SHP77 (cell line): Measurements from ENCODE around the gene C20orf204.
A peak's percentile ranks its signal among the peaks of the same experiment; 100 is the strongest.

Experiments used
- DNase-seq, 2 experiments: peaks; one replicate each; lab custom pipeline; 2025; lab: John Stamatoyannopoulos, UW

The C20orf204 gene

DNA sequence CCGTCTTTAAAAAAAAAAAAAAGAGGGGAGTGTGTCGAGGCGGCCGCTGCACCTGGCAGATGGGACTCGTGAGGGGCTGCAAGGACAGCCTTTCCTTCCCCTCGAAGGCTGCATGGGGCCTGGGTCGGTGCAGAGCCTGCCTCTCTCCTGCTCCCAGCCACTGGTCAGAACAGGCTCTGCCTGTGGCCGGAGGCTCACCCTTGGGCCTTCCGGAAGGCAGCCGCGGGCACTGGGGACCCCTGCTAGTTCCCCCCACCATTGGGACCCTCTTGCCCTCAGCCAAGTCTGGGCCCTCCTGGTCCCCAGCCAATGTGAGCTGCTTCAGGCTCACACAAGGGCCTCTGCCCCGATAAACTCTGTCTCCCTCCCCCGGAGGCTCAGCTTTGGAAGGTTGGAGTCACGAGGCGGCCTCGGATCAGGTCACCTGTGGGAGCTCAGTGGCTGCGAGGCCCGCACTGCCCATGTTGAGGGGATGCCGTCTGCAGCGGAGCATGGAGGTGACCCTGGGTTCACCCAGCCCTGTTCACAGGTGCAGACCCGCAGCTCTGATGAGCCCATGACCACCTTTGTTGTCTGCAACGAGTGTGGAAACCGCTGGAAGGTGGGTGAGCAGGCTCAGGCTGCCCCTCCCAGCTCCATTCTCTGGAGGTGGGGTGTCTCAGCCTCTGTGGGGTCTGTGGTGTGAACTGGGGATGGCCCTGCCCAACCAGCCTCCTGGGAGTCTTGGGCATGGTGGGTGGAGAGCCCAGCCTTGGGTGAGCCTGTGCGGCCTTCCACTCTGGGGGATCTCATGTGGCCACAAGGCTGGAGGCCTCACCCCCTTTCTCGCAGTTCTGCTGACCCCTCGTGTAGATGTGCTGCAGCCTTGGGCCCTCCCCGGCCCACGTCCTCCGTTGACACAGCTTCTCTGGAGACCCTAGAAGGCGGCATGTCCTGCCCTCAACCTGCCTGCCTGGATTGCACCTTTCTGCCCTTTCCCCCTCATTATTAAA lies 35.7 kb downstream of the C20orf204 start:
- DNase-seq, result no peak

- no peak for DNase-seq
Observed at GRCh38 chr20:64072498-64073063, 36.6 kb downstream of the C20orf204 start.

- no peak for DNase-seq
Observed at GRCh38 chr20:64073476-64074183, 37.6 kb downstream of the C20orf204 start.

GRCh38 chr20:64074184-64074789 lies 38.3 kb downstream of the C20orf204 start:
- no peak for DNase-seq

DNA sequence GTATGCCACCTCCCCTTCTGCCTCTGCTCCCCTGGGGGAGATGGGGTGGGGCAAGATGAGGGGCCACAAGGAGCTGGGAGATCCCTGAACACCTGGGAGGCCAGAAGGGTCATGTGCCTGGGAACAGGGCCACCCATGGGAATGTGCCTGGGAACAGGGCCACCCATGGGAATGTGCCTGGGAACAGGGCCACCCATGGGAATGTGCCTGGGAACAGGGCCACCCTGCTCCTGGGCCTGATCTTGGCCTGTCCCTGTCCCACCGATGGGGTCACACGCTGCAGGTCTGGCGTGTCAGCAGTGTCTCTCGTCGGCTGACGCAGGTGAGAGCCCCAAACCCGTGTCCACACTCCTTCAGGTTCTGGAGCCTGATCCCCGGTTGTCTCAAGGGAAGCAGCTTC lies 39.0 kb downstream of the C20orf204 start:
- DNase-seq, result no peak

GRCh38 chr20:64075556-64075955 lies 39.6 kb downstream of the C20orf204 start:
- no peak for DNase-seq

DNA sequence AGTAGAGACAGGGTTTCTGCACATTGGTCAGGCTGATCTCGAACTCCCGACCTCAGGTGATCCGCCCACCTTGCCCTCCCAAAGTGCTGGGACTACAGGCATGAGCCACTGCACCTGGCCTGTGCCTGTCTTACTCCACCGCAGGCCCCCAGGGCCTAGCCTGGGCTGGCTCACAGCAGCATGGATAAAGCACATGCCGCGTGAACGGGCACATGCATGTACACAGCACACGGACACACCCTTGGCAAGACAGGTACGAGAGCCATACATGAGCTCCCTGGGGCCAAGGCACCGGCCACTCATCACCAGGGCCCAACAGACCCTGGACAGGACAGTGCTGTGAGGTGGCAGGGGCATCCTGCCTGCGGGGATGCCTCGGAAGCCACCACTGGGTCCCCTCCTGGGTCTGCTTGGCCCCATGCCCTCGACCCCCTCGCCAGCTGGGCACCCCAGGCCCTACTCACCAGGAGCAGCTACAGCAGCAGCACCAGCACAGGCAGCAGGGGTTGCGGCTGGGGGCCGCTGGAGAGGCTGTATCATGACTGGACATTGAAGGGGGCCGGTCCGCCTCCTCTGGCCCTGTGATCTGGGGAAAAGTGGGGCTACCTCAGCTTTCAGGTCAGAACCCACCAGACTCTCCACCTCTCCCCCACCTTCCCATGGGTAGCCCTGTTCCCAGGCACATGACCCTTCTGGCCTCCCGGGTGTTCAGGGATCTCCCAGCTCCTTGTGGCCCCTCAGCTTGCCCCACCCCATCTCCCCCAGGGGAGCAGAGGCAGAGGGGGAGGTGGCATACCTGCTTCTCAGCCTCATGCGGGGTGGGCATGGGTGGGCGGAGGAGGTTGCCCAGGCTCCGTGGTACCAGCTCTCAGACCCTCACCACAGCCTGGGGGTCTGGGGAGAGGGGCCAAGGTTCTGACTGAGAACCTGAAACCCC lies 40.3 kb downstream of the C20orf204 start:
- no peak for DNase-seq

DNA sequence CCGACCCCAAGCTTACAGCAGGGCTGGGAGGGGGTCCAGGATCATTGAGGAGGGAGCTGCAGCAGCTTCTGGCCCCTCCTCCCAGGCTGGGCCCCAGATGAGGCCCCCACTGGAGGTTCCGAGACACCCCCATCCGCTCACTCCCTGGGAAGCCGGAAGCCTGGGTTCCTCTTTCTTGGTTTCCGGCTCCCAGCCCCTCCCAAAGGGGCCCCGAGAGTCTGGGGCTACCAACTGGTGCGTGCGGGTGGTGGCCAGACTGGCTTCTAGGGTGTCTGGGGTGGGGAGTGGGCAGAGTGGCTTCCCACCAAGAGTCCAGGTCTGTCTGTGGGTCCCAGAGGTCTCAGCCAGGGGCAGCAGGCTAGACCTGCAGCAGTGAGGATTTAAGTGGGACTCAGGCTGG lies 41.1 kb downstream of the C20orf204 start:
- DNase-seq, result no peak

GRCh38 chr20:64077541-64077875 lies 41.5 kb downstream of the C20orf204 start:
- no peak for DNase-seq

DNA sequence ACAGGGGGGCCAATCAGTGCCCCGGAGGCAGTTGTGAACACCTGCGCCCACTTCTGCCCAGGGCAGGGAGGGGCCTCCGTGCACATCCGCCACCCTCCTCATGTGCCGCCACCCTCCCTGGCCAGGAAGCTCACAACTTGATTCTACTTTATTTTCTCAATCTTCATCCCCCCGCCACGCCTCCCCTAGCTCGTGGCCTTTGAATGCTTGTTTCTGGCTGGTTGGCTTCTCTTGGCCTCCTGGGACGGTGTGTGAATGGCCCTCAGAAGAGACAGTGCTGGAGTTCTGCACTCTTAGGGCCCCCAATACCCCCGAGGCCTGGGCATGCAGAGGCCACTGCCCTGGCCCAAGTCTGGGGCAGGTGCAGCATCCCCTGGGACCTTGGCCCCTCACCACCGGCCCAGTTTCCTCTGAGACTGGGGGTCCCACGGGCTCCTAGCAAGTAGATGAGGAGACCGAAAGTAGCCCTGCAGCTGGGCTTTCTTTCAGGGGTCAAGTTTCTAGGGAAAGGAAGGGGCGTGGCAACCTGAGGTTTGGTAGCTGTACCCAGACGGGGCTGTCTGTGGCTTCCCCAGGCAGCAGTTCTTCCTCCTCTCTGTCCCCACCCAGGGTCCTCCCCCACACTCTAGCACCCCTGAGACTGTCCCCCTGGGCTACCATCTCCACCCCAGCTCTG lies 42.0 kb downstream of the C20orf204 start:
- no peak for DNase-seq

DNA sequence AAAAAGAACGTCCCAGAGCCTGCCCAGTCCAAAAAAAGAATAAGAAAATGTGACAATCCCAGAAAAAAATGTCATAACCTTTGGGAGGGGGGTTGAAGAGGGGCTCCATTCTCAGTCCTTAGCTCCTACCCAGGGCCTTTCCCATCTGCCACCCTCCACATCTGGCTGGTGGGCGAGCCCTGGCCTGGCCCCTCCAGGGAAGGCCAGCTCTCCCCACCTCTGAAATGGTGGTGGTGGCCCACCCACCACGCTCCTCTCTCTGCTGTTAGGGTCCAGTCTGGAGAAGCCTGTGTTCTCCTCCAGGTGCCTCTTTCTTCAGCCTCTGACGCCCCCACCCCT lies 42.9 kb downstream of the C20orf204 start:
- no peak for DNase-seq

- peak; percentile 39 to 85 for DNase-seq
Observed at GRCh38 chr20:64079273-64080012, 43.5 kb downstream of the C20orf204 start, which contains the start of gene RGS19. Gene RGS19 (minus strand): TSS chr20:64079518. CDS start chr20:64076886, 2,632 bp downstream.

DNA sequence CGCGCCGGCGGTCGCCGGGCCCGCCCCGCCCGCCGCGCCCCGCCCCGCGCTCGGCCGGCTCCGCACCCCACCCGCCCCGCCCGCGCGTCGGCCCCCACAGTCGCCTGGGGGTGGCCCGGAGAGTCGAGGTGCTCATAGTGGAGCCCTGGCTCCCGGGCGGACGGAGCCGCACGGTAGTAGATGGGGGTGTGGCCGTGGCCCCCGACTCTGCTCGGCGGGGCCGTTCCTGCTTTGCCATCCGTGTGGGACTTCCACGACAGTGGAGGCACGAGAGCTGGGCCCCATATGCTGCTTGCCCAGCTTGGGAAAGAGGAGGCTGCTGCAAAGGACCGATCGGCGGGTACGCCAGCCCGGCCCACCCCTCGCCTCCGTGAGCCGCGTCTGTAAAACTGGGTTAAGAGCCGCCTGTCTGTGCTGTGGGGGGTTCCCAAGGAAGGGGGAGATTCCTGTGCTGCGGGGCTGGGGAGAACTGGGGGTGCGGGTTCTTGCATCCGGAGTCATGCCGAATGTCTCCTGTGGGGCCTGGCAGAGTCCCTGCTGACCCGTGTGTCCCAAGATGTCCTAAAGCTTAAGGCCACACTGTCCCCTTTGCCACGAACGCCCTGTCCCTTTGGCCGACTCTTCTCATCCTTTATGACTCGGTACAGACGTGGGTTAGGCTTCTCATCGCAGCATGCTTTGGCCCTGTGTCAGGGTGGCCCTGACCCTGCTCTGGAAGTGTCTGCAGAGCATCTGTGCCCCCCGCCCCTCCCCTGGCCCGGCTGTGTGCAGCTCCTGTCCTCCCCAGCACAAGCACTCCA lies 44.2 kb downstream of the C20orf204 start, which contains the start of gene OPRL1:
TSS of gene OPRL1 (plus strand) at position 70 of the 800 bp plus-strand sequence. CDS start 12,639 bp downstream, outside the sequence.
- DNase-seq, result no peak

GRCh38 chr20:64080813-64081623 lies 45.0 kb downstream of the C20orf204 start:
- no peak for DNase-seq

GRCh38 chr20:64081624-64081964 lies 45.6 kb downstream of the C20orf204 start:
- DNase-seq, result no peak

DNA sequence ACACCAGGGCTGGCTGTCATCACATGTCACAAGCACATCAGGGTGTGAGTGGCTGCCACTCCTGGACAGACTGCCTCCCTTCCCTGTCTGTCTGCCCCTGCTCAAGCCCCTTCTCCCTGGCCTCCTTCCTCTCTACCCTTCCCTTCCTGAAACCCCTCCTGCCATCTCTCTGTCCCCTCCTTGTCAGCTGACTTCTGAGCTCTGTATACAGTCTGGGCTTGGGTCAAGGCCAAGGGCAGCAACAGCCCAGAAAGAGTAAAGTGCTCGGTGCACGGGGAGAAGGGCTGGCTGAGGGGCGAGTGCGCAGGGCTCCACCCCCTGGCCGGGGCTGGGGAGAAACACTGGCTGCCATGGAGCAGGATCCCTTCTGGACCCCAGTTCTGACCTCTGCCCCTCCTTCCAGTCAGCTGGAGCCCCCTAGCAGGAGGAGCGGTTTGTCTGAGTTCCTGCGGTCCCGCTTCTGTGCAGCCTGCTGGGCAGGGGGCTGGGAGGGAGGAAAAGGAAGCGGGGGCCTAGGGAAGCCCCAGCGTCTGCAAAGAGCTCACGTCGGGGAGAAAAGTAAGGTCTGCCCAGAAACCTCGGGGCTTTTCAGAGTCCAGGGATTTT lies 46.2 kb downstream of the C20orf204 start:
- DNase-seq, result no peak

DNA sequence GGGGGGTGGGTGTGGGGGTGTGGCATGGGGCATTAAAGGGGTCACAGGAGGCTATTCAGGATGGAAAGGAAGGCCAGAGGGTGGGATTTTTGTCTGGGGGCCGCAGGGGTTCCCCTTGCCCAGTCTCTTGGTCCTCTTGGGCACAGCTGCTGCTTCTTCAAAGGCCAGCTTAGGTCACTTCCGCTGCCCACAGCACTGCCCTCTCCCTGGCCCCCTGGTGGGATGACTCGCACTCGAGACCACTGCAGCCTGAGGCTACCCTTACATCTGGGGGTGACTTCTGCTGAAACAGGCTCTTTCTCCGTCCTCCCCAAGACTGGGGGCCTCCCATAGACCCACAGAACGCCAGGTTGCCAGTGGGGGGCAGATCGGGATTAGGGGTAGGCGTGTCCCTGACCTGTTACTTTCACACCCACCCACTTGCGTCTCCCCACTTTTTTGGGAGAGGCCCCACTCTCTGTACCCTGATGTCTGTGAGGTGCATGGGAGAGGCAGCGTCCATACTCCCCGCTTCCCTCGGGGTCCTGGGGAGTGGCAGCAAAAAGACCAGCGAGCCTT lies 46.9 kb downstream of the C20orf204 start:
- DNase-seq, result no peak
